Peyer's patch (tissue), 4 donors: ENCODE data around the gene SFRP4.

ENCODE experiments used
- CTCF ChIP-seq, 6 experiments: fragments of 450-650 bp in 4 of 6; fragments of 200-600 bp in 2 of 6; sonication (generic) in 1 of 6; IDR thresholded peaks; one replicate each; pipeline ENCODE4 v1.5.1; 2017 to 2019; ENCODE audit warnings: antibody characterized with exemption in 6 of 6, mild to moderate bottlenecking in 3 of 6, moderate library complexity in 1 of 6
- POLR2A ChIP-seq, 2 donors: fragments of 450-650 bp; IDR thresholded peaks; one replicate each; pipeline ENCODE4 v1.5.1; 2017; ENCODE audit warnings: antibody characterized with exemption in 2 of 2, mild to moderate bottlenecking in 2 of 2, moderate library complexity in 2 of 2

DNA sequence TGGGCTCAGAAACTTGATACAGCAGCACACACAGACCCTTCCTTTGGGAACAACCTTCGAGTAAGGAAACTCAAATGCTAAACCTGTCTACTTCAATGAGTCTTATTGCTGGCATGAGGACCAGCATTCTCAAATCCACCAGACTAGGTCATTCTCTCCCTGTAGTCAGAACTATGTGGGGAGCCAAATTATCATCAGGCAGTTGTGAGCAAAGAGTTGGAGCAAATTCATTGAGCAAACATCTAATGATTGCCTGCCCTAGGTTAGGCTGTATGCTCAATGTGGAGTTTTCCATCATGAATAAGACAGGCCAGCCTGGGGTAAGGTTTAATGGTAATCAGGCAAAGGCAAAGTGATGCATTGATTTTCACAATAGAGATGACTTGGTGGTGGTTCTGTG, 7.4 kb upstream of the SFRP4 start:
- no peak for TF ChIP-seq CTCF (IDR thresholded peaks at IDR 0.05)
- no peak for TF ChIP-seq POLR2A (IDR thresholded peaks at IDR 0.05)
